GM12878 (cell line): ENCODE data around the gene PXDC1. TPM values are rescaled to one million over a fixed set of nuclear protein-coding genes. Genes with fewer than 3 reads are reported as not detected.

Experiments
- ATAC-seq: fragments of 200-7000 bp; cut with Tn5 transposase; 3 replicates; pipeline ENCODE4 v1.9.1; 2020; ENCODE audit warnings: mild to moderate bottlenecking, moderate library complexity
- BruUV-seq: library from RNA; stranded (reverse); fragments of 400-500 nt; replicated peaks from 2 replicates; lab custom pipeline; 2021; lab: Mats Ljungman, UMichigan
- CTCF ChIA-PET: fragments of 300-600 bp; sonication (Branson Sonifier 250); formaldehyde crosslinking; extraction: SDS; loops from one replicate; lab custom pipeline; 2021; ENCODE audit warnings: inconsistent platforms; lab: Yijun Ruan, JAX
- POLR2A ChIA-PET: fragments of 350-600 bp; formaldehyde crosslinking; extraction: SDS; loops from one replicate; lab custom pipeline; 2021; ENCODE audit warnings: inconsistent platforms; lab: Charles Lee
- RAD21 ChIA-PET: fragments of 300-600 bp; sonication (Branson Sonifier 250); formaldehyde crosslinking; loops from one replicate; lab custom pipeline; 2023; ENCODE audit warnings: antibody characterized with exemption; ENCODE audit not compliant: unreplicated experiment; lab: Charles Lee
- SMC1A ChIA-PET: fragments of 300-600 bp; sonication (Branson Sonifier 250); formaldehyde crosslinking; loops from one replicate; lab custom pipeline; 2023; ENCODE audit not compliant: unreplicated experiment, uncharacterized antibody; lab: Charles Lee
- DNase-seq: peaks from one replicate; pipeline ENCODE4 v3.0.0-alpha.2; 2011; ENCODE audit warnings: low read depth, low spot score
- FAIRE-seq: peaks from 3 replicates; lab custom pipeline; 2011; peaks lifted over from hg19 to GRCh38; lab: Jason Lieb, UNC
- H2AFZ ChIP-seq: 2 replicates; pipeline ENCODE4 v1.6.0; 2011; ENCODE audit warnings: low read depth, low read length, control low read depth; ENCODE audit not compliant: control insufficient read depth
- H3K27ac ChIP-seq: 2 replicates; pipeline ENCODE4 v1.5.1; 2011; ENCODE audit warnings: control low read depth; ENCODE audit not compliant: control insufficient read depth, insufficient read depth
- H3K27me3 ChIP-seq, 2 experiments: replicated peaks in 1 of 2; 2 replicates each; pipeline versions ENCODE4 v1.6.0 to v1.6.1; 2011; ENCODE audit warnings: low read length in 1 of 2; ENCODE audit not compliant: control insufficient read depth in 2 of 2, insufficient read depth in 2 of 2
- H3K36me3 ChIP-seq, 2 experiments: 2 replicates each; pipeline ENCODE4 v1.5.1; 2011; ENCODE audit warnings: low read length in 1 of 2; ENCODE audit not compliant: control insufficient read depth in 2 of 2, insufficient read depth in 2 of 2
- H3K4me1 ChIP-seq: 2 replicates; pipeline ENCODE4 v1.6.1; 2011; ENCODE audit warnings: mild to moderate bottlenecking, low read length, moderate library complexity, mixed read lengths; ENCODE audit not compliant: control insufficient read depth, insufficient read depth
- H3K4me2 ChIP-seq: 2 replicates; pipeline ENCODE4 v1.6.0; 2011; ENCODE audit warnings: control low read depth; ENCODE audit not compliant: control insufficient read depth, insufficient read depth
- H3K4me3 ChIP-seq: fragments of 200-600 bp; sonication (generic); 2 replicates; pipeline ENCODE4 v1.5.1; 2016
- H3K79me2 ChIP-seq: 2 replicates; pipeline ENCODE4 v1.6.0; 2011; ENCODE audit warnings: low read length; ENCODE audit not compliant: control insufficient read depth, insufficient read depth
- H3K9ac ChIP-seq: 2 replicates; pipeline ENCODE4 v1.8.0; 2011; ENCODE audit warnings: low read length, control low read depth, mixed read lengths; ENCODE audit not compliant: control insufficient read depth, insufficient read depth
- H3K9me3 ChIP-seq: replicated peaks from 3 replicates; pipeline ENCODE4 v1.5.1; 2011; ENCODE audit warnings: mild to moderate bottlenecking, low read length; ENCODE audit not compliant: control insufficient read depth, insufficient read depth
- H4K20me1 ChIP-seq: 2 replicates; pipeline ENCODE4 v1.6.0; 2011; ENCODE audit not compliant: control insufficient read depth, insufficient read depth
- ATF7 ChIP-seq: fragments of 450-650 bp; IDR thresholded peaks from 2 replicates; pipeline ENCODE4 v1.6.1; 2016; ENCODE audit warnings: low read depth, mild to moderate bottlenecking
- CREM ChIP-seq: IDR thresholded peaks from 2 replicates; pipeline ENCODE4 v1.6.1; 2014; ENCODE audit warnings: antibody characterized with exemption, low read depth
- JUNB ChIP-seq: IDR thresholded peaks from 2 replicates; pipeline ENCODE4 v1.6.1; 2016; ENCODE audit warnings: antibody characterized with exemption, mild to moderate bottlenecking
- MEF2A ChIP-seq: IDR thresholded peaks from 2 replicates; pipeline ENCODE4 v1.6.1; 2011; ENCODE audit warnings: low read depth, mild to moderate bottlenecking, low read length, moderate library complexity; ENCODE audit not compliant: insufficient read depth
- MLLT1 ChIP-seq: fragments of 450-650 bp; IDR thresholded peaks from 2 replicates; pipeline ENCODE4 v1.6.1; 2016; ENCODE audit warnings: mild to moderate bottlenecking
- MTA2 ChIP-seq: fragments of 450-650 bp; IDR thresholded peaks from 2 replicates; pipeline ENCODE4 v1.6.1; 2016; ENCODE audit warnings: low read depth, mild to moderate bottlenecking, moderate library complexity
- MYC ChIP-seq: IDR thresholded peaks from 2 replicates; pipeline ENCODE4 v1.6.1; 2011; ENCODE audit warnings: mild to moderate bottlenecking, low read length, moderate library complexity, inconsistent platforms; ENCODE audit not compliant: insufficient read depth, insufficient replicate concordance, insufficient read length, severe bottlenecking
- NR2C1 ChIP-seq: fragments of 450-650 bp; IDR thresholded peaks from 2 replicates; pipeline ENCODE4 v1.6.1; 2017; ENCODE audit warnings: antibody characterized with exemption, mild to moderate bottlenecking, moderate library complexity
- PBX3 ChIP-seq: IDR thresholded peaks from 2 replicates; pipeline ENCODE4 v1.6.1; 2011; ENCODE audit warnings: mild to moderate bottlenecking, low read depth, low read length, moderate library complexity; ENCODE audit not compliant: insufficient replicate concordance
- POLR2AphosphoS2 ChIP-seq: IDR thresholded peaks from 2 replicates; pipeline ENCODE4 v1.6.1; 2011; ENCODE audit warnings: low read depth, mild to moderate bottlenecking, low read length, improper control_type of control experiment, moderate library complexity
- RAD21 ChIP-seq: IDR thresholded peaks from 2 replicates; pipeline ENCODE4 v1.6.1; 2011; ENCODE audit warnings: mild to moderate bottlenecking, low read depth, low read length, moderate library complexity; ENCODE audit not compliant: insufficient read depth
- STAT1 ChIP-seq: fragments of 450-650 bp; conservative IDR thresholded peaks from 2 replicates; pipeline ENCODE4 v1.6.1; 2014; ENCODE audit warnings: antibody characterized with exemption, mild to moderate bottlenecking
- TCF12 ChIP-seq: IDR thresholded peaks from 2 replicates; pipeline ENCODE4 v1.6.1; 2011; ENCODE audit warnings: low read depth, mild to moderate bottlenecking, low read length
- WRNIP1 ChIP-seq: IDR thresholded peaks from 2 replicates; pipeline ENCODE4 v1.6.1; 2011; ENCODE audit warnings: low read depth, low read length, improper control_type of control experiment, borderline replicate concordance
- WGBS: methylation state at CpG from one replicate; pipeline ENCODE4 v1.1.6; 2016; ENCODE audit warnings: low lambda C conversion rate; ENCODE audit not compliant: insufficient replicate concordance, insufficient coverage; ENCODE audit errors: missing lambda C conversion rate; 5-methylcytosine and 5-hydroxymethylcytosine counted together
- in situ Hi-C: fragments of 300-500 bp; cut with MboI; formaldehyde crosslinking; loops from 9 replicates; pipeline ENCODE4 v1.14.3; 2018; ENCODE audit warnings: mixed read lengths
- intact Hi-C: fragments of 100-400 bp; cut with micrococcal nuclease; formaldehyde crosslinking; loops from one replicate; pipeline ENCODE4 v1.14.2; 2022; ENCODE audit not compliant: unreplicated experiment
- polyA plus RNA-seq, 11 experiments: library from polyadenylated mRNA; depleted of rRNA in 4 of 11; unstranded in 6 of 11; stranded (reverse) in 5 of 11; fragments of >200 nt; fragmentation: Nextera tagmentation in 4 of 11; fragmentation: Illumina TruSeq in 1 of 11; extraction: Ambion mirVana in 4 of 11; extraction: Trizol in 1 of 11; gene quantifications; 1 replicate in 1 of 11; 2 replicates in 10 of 11; pipeline versions ENCODE4 v1.2.1 to v1.2.3, GENCODE V29; 2011 to 2016; ENCODE audit warnings: inconsistent platforms in 2 of 11, missing spikeins in 2 of 11, low read depth in 1 of 11
- total RNA-seq, 4 experiments: library from RNA; depleted of rRNA in 3 of 4; stranded (reverse); fragments of >200 nt in 3 of 4; fragmentation: Illumina TruSeq in 1 of 4; extraction: Trizol in 1 of 4; gene quantifications; 2 replicates each; pipeline versions ENCODE4 v1.2.1 to v1.2.3, GENCODE V29; 2013 to 2021

The PXDC1 gene
- total and polyA plus RNA-seq, 10 of the 15 experiments (the other 5 are each of a cell fraction or from before 2014, with no cell fraction given), result 0.03 to 0.72 (median 0.32) TPM; not detected in 2

GRCh38 chr6:3695065-3695817 is 56.3 kb downstream of the PXDC1 start:
- FAIRE-seq, result no peak
- Histone ChIP-seq H2AFZ (no peak overlapping the region), H4K20me1 (no peaks in the 10 kb centered on the region), H3K9me3 (no peaks in the 10 kb centered on the region), H3K27me3 (peaks cover 0 to 5% of the 10 kb centered on the region in 2 experiments; a peak in 1 of 4 replicates), H3K79me2 (no peaks in the 10 kb centered on the region), H3K9ac (no peak overlapping the region), H3K36me3 (no peaks in the 10 kb centered on the region), H3K4me2 (no peak overlapping the region), H3K4me3 (no peak overlapping the region), H3K4me1 (no peaks in the 10 kb centered on the region), H3K27ac (no peak overlapping the region)
- TF ChIP-seq WRNIP1 (no peak), TCF12 (no peak), MLLT1 (no peak), CREM (no peak)
- ChIA-PET CTCF (no interaction called here), POLR2A (no interaction called here), RAD21 (no interaction called here), SMC1A (no interaction called here)
- BruUV-seq, result no TSS peak
- no peak for DNase-seq
- in situ Hi-C loops (no loop called here), intact Hi-C loops (no loop called here)
- ATAC-seq, result no peak
- WGBS, result 4% methylated on average over 2 of the region's 2 CpGs

GRCh38 chr6:3693831-3694230 is 57.7 kb downstream of the PXDC1 start:
- ChIA-PET CTCF (no interaction called here), POLR2A (no interaction called here), RAD21 (no interaction called here), SMC1A (no interaction called here)
- intact Hi-C loops, result no loop called here
- H3K27ac ChIP-seq, result no peak overlapping the region
- BruUV-seq, result no TSS peak
- H3K79me2 ChIP-seq, result no peaks in the 10 kb centered on the region
- FAIRE-seq, result peak; percentile 54
- no peak overlapping the region for H3K9ac ChIP-seq
- no peaks in the 10 kb centered on the region for H3K36me3 ChIP-seq
- H3K4me2 ChIP-seq, result no peak overlapping the region
- no peaks in the 10 kb centered on the region for H3K4me1 ChIP-seq
- H4K20me1 ChIP-seq, result no peaks in the 10 kb centered on the region
- DNase-seq, result no peak
- no peak overlapping the region for H3K4me3 ChIP-seq
- no peak overlapping the region for H2AFZ ChIP-seq
- no peak for ATAC-seq
- in situ Hi-C loops, result no loop called here
- peaks cover 0 to 5% of the 10 kb centered on the region in 2 experiments; a peak in 1 of 4 replicates for H3K27me3 ChIP-seq
- 93% methylated on average over 2 of the region's 2 CpGs for WGBS
- no peaks in the 10 kb centered on the region for H3K9me3 ChIP-seq
- TF ChIP-seq JUNB (no peak), POLR2AphosphoS2 (no peak), NR2C1 (no peak), MYC (no peak), ATF7 (no peak), MTA2 (no peak), PBX3 (no peak), RAD21 (no peak), STAT1 (no peak), MEF2A (no peak)
